ENCODE data around the gene NLGN1.

NLGN1 gene

DNA sequence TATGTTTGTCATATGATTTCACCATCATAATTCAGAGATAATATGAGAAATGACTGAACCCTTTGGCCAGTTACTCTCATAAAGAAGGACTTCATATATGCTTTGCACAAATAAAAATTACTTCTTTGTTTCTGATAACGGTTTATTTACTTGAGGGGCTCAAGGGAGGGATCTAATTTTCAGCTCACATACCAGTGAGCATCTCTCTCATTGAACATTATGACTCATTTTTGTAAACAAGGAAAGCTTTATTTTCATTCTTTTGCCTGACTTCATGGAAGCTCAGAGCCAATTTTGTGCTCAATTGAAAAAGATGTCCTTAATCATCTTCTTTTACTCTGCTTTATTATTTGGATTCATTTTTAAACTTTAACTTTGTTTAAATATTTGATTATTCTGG lies 5.8 kb downstream of the NLGN1 start:
- H3K4me3 ChIP-seq (ENCODE audit: low read depth, low read length): no peak overlapping the region
- TF ChIP-seq, protein P1, sequence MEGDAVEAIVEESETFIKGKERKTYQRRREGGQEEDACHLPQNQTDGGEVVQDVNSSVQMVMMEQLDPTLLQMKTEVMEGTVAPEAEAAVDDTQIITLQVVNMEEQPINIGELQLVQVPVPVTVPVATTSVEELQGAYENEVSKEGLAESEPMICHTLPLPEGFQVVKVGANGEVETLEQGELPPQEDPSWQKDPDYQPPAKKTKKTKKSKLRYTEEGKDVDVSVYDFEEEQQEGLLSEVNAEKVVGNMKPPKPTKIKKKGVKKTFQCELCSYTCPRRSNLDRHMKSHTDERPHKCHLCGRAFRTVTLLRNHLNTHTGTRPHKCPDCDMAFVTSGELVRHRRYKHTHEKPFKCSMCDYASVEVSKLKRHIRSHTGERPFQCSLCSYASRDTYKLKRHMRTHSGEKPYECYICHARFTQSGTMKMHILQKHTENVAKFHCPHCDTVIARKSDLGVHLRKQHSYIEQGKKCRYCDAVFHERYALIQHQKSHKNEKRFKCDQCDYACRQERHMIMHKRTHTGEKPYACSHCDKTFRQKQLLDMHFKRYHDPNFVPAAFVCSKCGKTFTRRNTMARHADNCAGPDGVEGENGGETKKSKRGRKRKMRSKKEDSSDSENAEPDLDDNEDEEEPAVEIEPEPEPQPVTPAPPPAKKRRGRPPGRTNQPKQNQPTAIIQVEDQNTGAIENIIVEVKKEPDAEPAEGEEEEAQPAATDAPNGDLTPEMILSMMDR (IDR thresholded peaks at IDR 0.05; ENCODE audit: borderline replicate concordance, insufficient read depth, low read depth, low read length): no peak

DNA sequence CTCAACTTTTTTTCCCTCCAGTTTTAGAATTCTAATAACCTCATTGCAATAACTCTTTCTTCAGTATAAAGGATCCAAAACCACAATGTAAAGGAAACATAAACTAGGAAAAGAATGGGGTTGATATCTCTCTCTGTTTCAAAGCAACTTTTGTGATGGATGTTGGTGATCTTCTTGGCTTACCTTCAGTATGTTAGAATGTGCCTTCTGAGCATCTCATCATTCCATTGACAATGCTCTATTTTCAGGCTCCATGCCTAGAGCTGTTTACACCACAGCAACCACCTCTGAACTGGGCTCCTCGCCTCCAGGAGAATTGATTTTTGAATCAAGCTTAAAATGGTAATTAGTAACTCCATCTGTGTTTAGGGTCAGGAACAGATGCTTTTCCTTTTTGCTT lies 6.6 kb downstream of the NLGN1 start:
- H3K4me3 ChIP-seq (ENCODE audit: low read depth, low read length): no peak overlapping the region
- TF ChIP-seq, protein P1 (IDR thresholded peaks at IDR 0.05; ENCODE audit: borderline replicate concordance, insufficient read depth, low read depth, low read length): no peak

DNA sequence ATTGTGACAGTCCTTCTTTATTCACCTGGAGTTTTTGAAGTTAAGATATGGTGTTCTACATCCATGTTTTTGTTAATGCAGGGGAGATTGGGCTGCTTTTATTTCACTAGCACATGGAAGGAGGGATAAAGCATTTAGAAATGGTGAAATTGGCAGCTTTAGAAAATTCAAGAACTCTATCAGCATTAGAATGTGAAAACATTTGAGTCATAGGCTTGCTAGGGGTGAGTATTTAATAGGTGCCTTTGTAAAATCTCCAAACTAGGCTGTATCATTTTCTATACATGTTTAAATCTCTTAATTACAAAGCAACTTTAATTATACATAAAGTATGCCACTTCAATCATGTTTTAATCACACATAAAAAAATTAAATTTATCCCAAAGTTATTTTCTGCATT lies 12.9 kb downstream of the NLGN1 start:
- no peak overlapping the region for H3K4me3 ChIP-seq (ENCODE audit: low read depth, low read length)
- TF ChIP-seq, protein P1 (IDR thresholded peaks at IDR 0.05; ENCODE audit: borderline replicate concordance, insufficient read depth, low read depth, low read length): no peak

DNA sequence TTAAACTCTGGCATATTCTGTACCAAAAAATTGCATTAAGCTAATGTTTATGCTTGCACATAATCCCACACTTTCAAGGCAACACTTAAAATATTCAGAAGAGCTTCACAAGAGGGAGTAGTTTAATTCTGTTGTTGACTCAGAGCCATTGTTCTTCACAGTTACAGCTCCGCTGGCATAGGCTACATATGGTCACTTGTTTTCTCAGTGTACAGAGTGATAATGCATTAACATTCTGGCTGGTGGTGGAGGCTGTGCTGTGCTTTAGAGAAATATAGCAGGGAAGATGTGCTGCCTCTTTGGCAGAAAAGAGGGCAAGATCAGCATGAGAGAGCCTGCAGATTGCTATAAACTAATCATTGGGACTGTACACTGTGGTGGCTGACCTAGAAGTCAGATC lies 13.3 kb downstream of the NLGN1 start:
- no peak overlapping the region for H3K4me3 ChIP-seq (ENCODE audit: low read depth, low read length)
- TF ChIP-seq, protein P1 (IDR thresholded peaks at IDR 0.05; ENCODE audit: borderline replicate concordance, insufficient read depth, low read depth, low read length): no peak

DNA sequence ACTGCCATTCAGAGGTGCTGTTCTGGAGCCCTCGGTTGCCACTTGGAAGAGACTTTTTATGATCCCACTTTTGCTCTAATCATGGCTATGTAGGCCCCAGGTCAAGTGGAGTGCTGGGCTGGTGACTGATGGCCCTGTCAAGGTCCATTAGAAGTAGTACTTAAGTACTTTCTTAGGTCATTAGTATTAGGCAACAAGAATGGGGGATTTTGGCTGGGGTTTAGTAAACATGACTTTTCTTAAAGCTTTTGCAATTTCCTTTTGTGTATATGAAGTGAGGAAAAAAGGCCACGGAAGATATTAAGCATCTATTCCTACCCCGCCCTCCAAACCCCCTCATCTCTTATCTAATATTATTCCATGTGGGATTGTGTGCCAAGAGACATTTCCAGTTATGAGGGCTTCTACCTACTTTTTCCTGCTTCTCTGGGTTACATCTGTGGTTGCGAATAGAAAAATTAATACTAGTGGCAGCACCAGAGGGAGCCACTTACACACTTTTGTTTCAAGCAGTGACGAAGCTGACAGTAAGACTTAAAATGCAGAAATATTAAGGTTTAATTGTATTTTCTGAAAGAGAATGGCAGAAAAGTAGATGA lies 13.9 kb downstream of the NLGN1 start:
- H3K4me3 ChIP-seq (ENCODE audit: low read depth, low read length): no peak overlapping the region
- TF ChIP-seq, protein P1 (IDR thresholded peaks at IDR 0.05; ENCODE audit: borderline replicate concordance, insufficient read depth, low read depth, low read length): no peak

DNA sequence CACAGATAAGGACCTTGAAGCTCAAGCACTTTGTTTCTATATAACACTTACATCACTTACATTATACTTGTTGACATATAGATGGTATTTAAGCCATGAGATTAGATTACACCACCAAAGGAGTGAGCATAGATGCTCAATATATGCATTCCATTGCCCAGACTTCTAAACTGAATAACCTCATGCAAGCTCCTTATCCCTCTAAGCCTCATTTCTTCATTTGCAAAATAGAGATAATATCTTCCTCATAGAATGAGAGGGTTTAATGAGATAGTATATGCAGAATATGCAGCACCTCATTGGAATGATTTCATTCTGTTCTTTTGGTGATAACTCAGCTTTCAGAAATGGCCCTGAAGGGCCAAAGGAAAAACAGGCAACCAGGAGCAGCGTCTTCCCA lies 18.5 kb downstream of the NLGN1 start:
- H3K4me3 ChIP-seq (ENCODE audit: low read depth, low read length): no peak overlapping the region
- TF ChIP-seq, protein P1 (IDR thresholded peaks at IDR 0.05; ENCODE audit: borderline replicate concordance, insufficient read depth, low read depth, low read length): no peak

DNA sequence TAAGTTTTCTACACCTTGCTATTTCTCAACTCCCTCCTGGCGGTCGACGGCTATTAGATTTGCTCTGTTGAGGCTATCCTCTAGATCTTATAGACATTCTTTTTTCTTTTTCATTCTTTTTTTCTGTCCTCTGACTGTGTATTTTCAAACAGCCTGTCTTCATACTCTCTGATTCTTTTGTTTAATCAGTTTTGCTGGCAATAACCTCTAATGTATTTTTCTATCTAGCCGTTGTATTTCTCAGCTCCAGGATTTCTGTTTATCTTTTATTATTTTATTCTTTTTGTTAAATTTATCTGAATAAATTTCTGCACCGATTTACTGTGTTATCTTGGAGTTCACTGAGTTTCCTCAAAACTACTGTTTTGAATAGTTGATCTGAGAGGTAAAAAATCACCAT lies 31.5 kb downstream of the NLGN1 start:
- TF ChIP-seq, protein P1 (IDR thresholded peaks at IDR 0.05; ENCODE audit: borderline replicate concordance, insufficient read depth, low read depth, low read length): no peak
- H3K4me3 ChIP-seq (ENCODE audit: low read depth, low read length): no peak overlapping the region

All from GM12875 (cell line).